Measurements from ENCODE around the gene LRCOL1.

The LRCOL1 gene

GRCh38 chr12:132566516-132567131 is 43.8 kb downstream of the LRCOL1 start:
- ATAC-seq (ENCODE audit: insufficient read depth, low read depth) (no peak), DNase-seq (no peak)
- Histone ChIP-seq H3K27ac (ENCODE audit: low read length) (no peak overlapping the region), H3K4me1 (ENCODE audit: insufficient read depth, low read length) (peaks cover 5% of the 10 kb centered on the region), H3K9ac (ENCODE audit: low read depth, low read length) (no peak overlapping the region), H3K9me3 (ENCODE audit: insufficient read depth, low read length, severe bottlenecking) (no peaks in the 10 kb centered on the region), H2AFZ (ENCODE audit: low read depth, low read length) (no peak overlapping the region), H3K4me2 (ENCODE audit: insufficient read depth, low read length) (no peak overlapping the region), H4K20me1 (ENCODE audit: insufficient read depth, low read length) (peaks cover 77% of the 10 kb centered on the region), H3K79me2 (ENCODE audit: insufficient read depth, low read length) (peaks cover 67% of the 10 kb centered on the region), H3K36me3 (ENCODE audit: insufficient read depth, low read length) (peaks cover 58% of the 10 kb centered on the region), H3K27me3 (ENCODE audit: insufficient read depth, low read length, poor library complexity) (no peaks in the 10 kb centered on the region), H3K4me3 (ENCODE audit: low read depth in 1 of 2, low read length in 2 of 2) (no peak overlapping the region)
- TF ChIP-seq CTCF (IDR thresholded peaks at IDR 0.05; ENCODE audit: borderline replicate concordance, extremely low read depth, low read length, poor library complexity, severe bottlenecking) (no peak), EZH2 (IDR thresholded peaks at IDR 0.05; ENCODE audit: borderline replicate concordance, low read depth, low read length, severe bottlenecking) (no peak)

- Histone ChIP-seq H4K20me1 (ENCODE audit: insufficient read depth, low read length) (peaks cover 78% of the 10 kb centered on the region), H3K27me3 (ENCODE audit: insufficient read depth, low read length, poor library complexity) (no peaks in the 10 kb centered on the region), H3K27ac (ENCODE audit: low read length) (no peak overlapping the region), H3K4me3 (ENCODE audit: low read depth in 1 of 2, low read length in 2 of 2) (no peak overlapping the region), H3K4me1 (ENCODE audit: insufficient read depth, low read length) (peaks cover 17% of the 10 kb centered on the region), H3K9me3 (ENCODE audit: insufficient read depth, low read length, severe bottlenecking) (no peaks in the 10 kb centered on the region), H3K4me2 (ENCODE audit: insufficient read depth, low read length) (no peak overlapping the region), H3K79me2 (ENCODE audit: insufficient read depth, low read length) (peaks cover 80% of the 10 kb centered on the region), H3K36me3 (ENCODE audit: insufficient read depth, low read length) (peaks cover 49% of the 10 kb centered on the region), H2AFZ (ENCODE audit: low read depth, low read length) (no peak overlapping the region), H3K9ac (ENCODE audit: low read depth, low read length) (no peak overlapping the region)
- ATAC-seq (ENCODE audit: insufficient read depth, low read depth) (no peak), DNase-seq (no peak)
- TF ChIP-seq CTCF (IDR thresholded peaks at IDR 0.05; ENCODE audit: borderline replicate concordance, extremely low read depth, low read length, poor library complexity, severe bottlenecking) (no peak), EZH2 (IDR thresholded peaks at IDR 0.05; ENCODE audit: borderline replicate concordance, low read depth, low read length, severe bottlenecking) (no peak)
Measured at GRCh38 chr12:132565365-132565764, 45.0 kb downstream of the LRCOL1 start.

- peaks cover 83% of the 10 kb centered on the region for H3K79me2 ChIP-seq (ENCODE audit: insufficient read depth, low read length)
Measured at GRCh38 chr12:132563911-132564310, 46.5 kb downstream of the LRCOL1 start.

More at GRCh38 chr12:132563911-132564310, 46.5 kb downstream of the LRCOL1 start:
- Histone ChIP-seq H3K27me3 (ENCODE audit: insufficient read depth, low read length, poor library complexity) (peaks cover 2% of the 10 kb centered on the region), H2AFZ (ENCODE audit: low read depth, low read length) (no peak overlapping the region), H3K4me2 (ENCODE audit: insufficient read depth, low read length) (no peak overlapping the region), H3K4me1 (ENCODE audit: insufficient read depth, low read length) (peaks cover 24% of the 10 kb centered on the region), H3K9ac (ENCODE audit: low read depth, low read length) (no peak overlapping the region), H3K27ac (ENCODE audit: low read length) (no peak overlapping the region), H3K9me3 (ENCODE audit: insufficient read depth, low read length, severe bottlenecking) (no peaks in the 10 kb centered on the region), H3K36me3 (ENCODE audit: insufficient read depth, low read length) (peaks cover 38% of the 10 kb centered on the region), H3K4me3 (ENCODE audit: low read depth in 1 of 2, low read length in 2 of 2) (no peak overlapping the region), H4K20me1 (ENCODE audit: insufficient read depth, low read length) (peaks cover 73% of the 10 kb centered on the region)
- DNase-seq = no peak
- ATAC-seq (ENCODE audit: insufficient read depth, low read depth) = no peak
- TF ChIP-seq EZH2 (IDR thresholded peaks at IDR 0.05; ENCODE audit: borderline replicate concordance, low read depth, low read length, severe bottlenecking) (no peak), CTCF (IDR thresholded peaks at IDR 0.05; ENCODE audit: borderline replicate concordance, extremely low read depth, low read length, poor library complexity, severe bottlenecking) (no peak)

Measured in DND-41 (cell line).